CD4-positive, alpha-beta memory T cell (primary cell): ENCODE measurements around the gene XG. TPM values are rescaled to one million over a fixed set of nuclear protein-coding genes. Genes with fewer than 3 reads are reported as not detected.
A peak's percentile ranks its signal among the peaks of the same experiment; 100 is the strongest.

Experiments used
- CTCF ChIA-PET: fragments of 350-600 bp; sonication (Branson Sonifier 250); formaldehyde crosslinking; loops from one replicate; lab custom pipeline; 2021; ENCODE audit warnings: inconsistent platforms; ENCODE audit not compliant: partially characterized antibody; lab: Charles Lee
- POLR2A ChIA-PET: fragments of 350-600 bp; sonication (Branson Sonifier 250); formaldehyde crosslinking; loops from one replicate; lab custom pipeline; 2021; ENCODE audit not compliant: partially characterized antibody; lab: Charles Lee
- DNase-seq, 5 donors: peaks; one replicate each; pipeline versions ENCODE4 v3.0.0 to v3.0.0-alpha.2; 2020 to 2022; ENCODE audit warnings: mixed read lengths in 1 of 5
- H3K27ac ChIP-seq: one replicate; pipeline ENCODE4 v1.7.0; 2013; ENCODE audit warnings: low read depth, low read length
- H3K27me3 ChIP-seq: 2 replicates; pipeline ENCODE4 v1.7.0; 2013; ENCODE audit warnings: mild to moderate bottlenecking, low read length, moderate library complexity; ENCODE audit not compliant: insufficient read depth
- H3K36me3 ChIP-seq: 2 replicates; pipeline ENCODE4 v1.7.0; 2013; ENCODE audit warnings: mild to moderate bottlenecking, low read length, moderate library complexity; ENCODE audit not compliant: insufficient read depth
- H3K4me1 ChIP-seq: 2 replicates; pipeline ENCODE4 v1.7.0; 2013; ENCODE audit warnings: mild to moderate bottlenecking, low read length, moderate library complexity; ENCODE audit not compliant: insufficient read depth
- H3K4me3 ChIP-seq, 2 donors: one replicate each; pipeline ENCODE4 v1.7.0; 2013; ENCODE audit warnings: low read length in 2 of 2, mild to moderate bottlenecking in 1 of 2
- H3K9me3 ChIP-seq, 2 donors: one replicate each; pipeline ENCODE4 v1.7.0; 2013; ENCODE audit warnings: low read length in 2 of 2, control low read depth in 1 of 2; ENCODE audit not compliant: control insufficient read depth in 1 of 2
- H3K27ac Mint-ChIP-seq, 7 donors: one replicate each; pipeline ENCODE4 v1.8.0; 2020 to 2021; ENCODE audit warnings: mixed read lengths in 7 of 7, mild to moderate bottlenecking in 6 of 7, inconsistent platforms in 3 of 7, moderate library complexity in 3 of 7
- H3K27me3 Mint-ChIP-seq, 2 donors: one replicate each; pipeline ENCODE4 v1.8.0; 2020 to 2021; ENCODE audit warnings: mixed read lengths in 2 of 2
- H3K36me3 Mint-ChIP-seq, 2 donors: one replicate each; pipeline ENCODE4 v1.8.0; 2020 to 2021; ENCODE audit warnings: mixed read lengths in 2 of 2, inconsistent platforms in 1 of 2, mild to moderate bottlenecking in 1 of 2
- H3K4me1 Mint-ChIP-seq, 4 donors: one replicate each; pipeline ENCODE4 v1.8.0; 2020 to 2021; ENCODE audit warnings: mixed read lengths in 4 of 4, mild to moderate bottlenecking in 1 of 4
- H3K4me3 Mint-ChIP-seq, 8 donors: one replicate each; pipeline ENCODE4 v1.8.0; 2020 to 2021; ENCODE audit warnings: mixed read lengths in 8 of 8, mild to moderate bottlenecking in 7 of 8, moderate library complexity in 6 of 8, inconsistent platforms in 3 of 8
- H3K9me3 Mint-ChIP-seq, 8 donors: one replicate each; pipeline ENCODE4 v1.8.0; 2020 to 2021; ENCODE audit warnings: mixed read lengths in 8 of 8, mild to moderate bottlenecking in 5 of 8, inconsistent platforms in 3 of 8, moderate library complexity in 1 of 8
- intact Hi-C: fragments of 100-400 bp; cut with micrococcal nuclease; formaldehyde crosslinking; loops from one replicate; pipeline ENCODE4 v1.15.1; 2023
- polyA plus RNA-seq, 2 donors: library from polyadenylated mRNA; unstranded; fragments of 300-500 nt; fragmentation: Illumina TruSeq; gene quantifications; one replicate each; pipeline ENCODE4 v1.2.3, GENCODE V29; 2021
- total RNA-seq, 2 experiments: library from RNA; stranded (reverse); gene quantifications; one replicate each; pipeline ENCODE4 v1.2.3, GENCODE V29; 2021

Gene XG
- total and polyA plus RNA-seq, 4 experiments from 2014 or later = 0.32 TPM; not detected in 3

DNA sequence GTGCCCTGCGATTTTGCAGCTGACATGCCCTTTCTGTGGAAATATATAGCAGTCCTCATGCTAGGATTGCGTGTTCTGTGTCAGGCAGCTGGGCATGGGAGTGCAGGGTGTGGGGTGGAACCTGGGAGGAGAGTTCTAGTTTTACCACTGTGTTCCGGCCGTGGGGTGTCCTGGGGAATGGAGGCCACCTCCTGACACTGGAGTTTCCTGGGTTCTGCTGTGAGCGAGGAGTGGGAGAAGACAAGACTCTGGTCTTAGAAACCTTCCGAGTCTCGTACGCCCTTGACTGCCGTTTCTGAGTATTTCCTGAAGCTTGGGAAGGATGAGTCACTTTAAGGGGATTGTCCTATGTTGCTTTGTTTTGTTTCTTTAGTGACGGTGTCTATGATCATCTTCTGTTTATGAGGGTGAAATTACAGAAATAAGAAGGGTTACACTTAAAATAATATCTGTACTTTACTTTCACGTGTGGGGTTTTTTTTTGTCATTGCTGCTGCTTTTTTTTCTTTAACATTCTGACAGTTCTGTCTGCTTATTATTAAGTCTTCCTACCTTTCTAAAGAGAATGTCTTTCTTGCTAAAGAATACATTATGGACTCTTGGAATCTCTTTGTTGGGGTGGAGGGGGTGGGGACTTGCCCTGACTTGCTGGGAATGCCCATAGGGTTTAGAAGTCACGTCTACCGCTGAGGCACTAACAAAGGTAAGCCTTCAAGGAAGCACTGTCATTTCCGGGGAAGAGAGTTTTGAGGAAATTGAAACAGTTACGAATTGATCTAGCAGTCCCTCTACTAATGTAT lies 41.6 kb upstream of the XG start:
- ChIA-PET POLR2A (no interaction called here), CTCF (no interaction called here)
- Histone ChIP-seq H3K36me3 (peaks cover 20% of the 10 kb centered on the region), H3K27ac (peak overlapping the region; percentile 48), H3K4me3 (peak overlapping the region; percentile 7 to 17), H3K9me3 (no peaks in the 10 kb centered on the region), H3K27me3 (no peaks in the 10 kb centered on the region), H3K4me1 (peaks cover 77% of the 10 kb centered on the region)
- Mint-ChIP-seq H3K36me3 (peaks cover 13 to 47% of the 10 kb centered on the region in 2 donors), H3K27me3 (no peaks in the 10 kb centered on the region), H3K9me3 (peaks cover 0 to 2% (median 0%) of the 10 kb centered on the region in 8 donors), H3K27ac (peak overlapping the region; percentile 88 to 95 (median 90)), H3K4me1 (peaks cover 54 to 60% (median 57%) of the 10 kb centered on the region in 4 donors), H3K4me3 (peak overlapping the region; percentile 72 to 87 (median 82))
- peak in 3 of 5 donors; percentile 16 to 78 (median 41) for DNase-seq
- intact Hi-C loops = loop anchor here (1.0 kb wide), 1 partner anchor 14 kb away; no protein-coding TSS in a partner anchor

DNA sequence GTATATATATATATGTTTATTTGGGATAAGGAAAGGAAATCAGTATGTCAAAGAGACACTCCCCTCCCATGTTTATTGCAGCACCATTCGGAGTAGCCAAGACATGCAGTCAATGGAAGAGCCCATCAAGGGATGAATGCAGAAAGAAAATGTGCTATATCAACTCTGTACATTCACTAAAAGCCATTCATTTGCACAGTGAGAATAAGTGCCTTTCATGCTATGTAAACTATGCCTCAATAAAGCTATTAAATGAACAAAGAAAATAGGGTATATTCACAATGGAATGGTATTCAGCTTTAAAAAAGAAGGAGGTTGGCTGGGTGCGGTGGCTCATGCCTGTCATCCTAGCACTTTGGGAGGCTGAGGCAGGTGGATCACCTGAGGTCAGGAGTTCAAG lies 40.4 kb upstream of the XG start:
- Mint-ChIP-seq H3K36me3 (peaks cover 19 to 52% of the 10 kb centered on the region in 2 donors), H3K4me1 (peaks cover 46 to 57% (median 53%) of the 10 kb centered on the region in 4 donors), H3K9me3 (peaks cover 0 to 2% (median 0%) of the 10 kb centered on the region in 8 donors), H3K27me3 (no peaks in the 10 kb centered on the region), H3K27ac (peak overlapping the region in 2 of 7 donors; percentile 32 to 37), H3K4me3 (no peak overlapping the region)
- CTCF ChIA-PET = no interaction called here
- H3K4me1 ChIP-seq = peaks cover 70% of the 10 kb centered on the region
- POLR2A ChIA-PET = no interaction called here
- intact Hi-C loops = no loop called here
- H3K36me3 ChIP-seq = peaks cover 26% of the 10 kb centered on the region
- H3K9me3 ChIP-seq = no peaks in the 10 kb centered on the region
- no peak for DNase-seq
- no peak overlapping the region for H3K4me3 ChIP-seq
- no peaks in the 10 kb centered on the region for H3K27me3 ChIP-seq
- no peak overlapping the region for H3K27ac ChIP-seq

DNA sequence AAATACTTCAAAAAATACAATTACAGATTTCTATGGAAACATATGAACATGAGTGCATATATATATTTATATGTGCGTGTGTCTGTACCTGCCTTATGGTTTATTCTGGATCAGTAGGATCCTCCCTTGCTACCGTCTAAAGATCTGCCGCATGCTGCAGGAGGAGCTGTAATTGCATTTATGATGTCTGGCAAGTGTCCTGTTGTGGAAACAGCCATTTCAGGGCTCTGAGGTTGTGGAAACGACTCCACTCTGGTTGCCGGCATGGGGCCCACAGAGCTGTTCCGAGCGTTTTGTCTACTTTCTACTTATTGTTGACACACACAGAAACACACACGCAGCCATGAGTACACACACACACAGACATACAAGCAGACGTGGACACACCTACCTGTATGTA lies 39.4 kb upstream of the XG start:
- Histone ChIP-seq H3K27ac (no peak overlapping the region), H3K9me3 (no peaks in the 10 kb centered on the region), H3K36me3 (peaks cover 32% of the 10 kb centered on the region), H3K4me1 (peaks cover 61% of the 10 kb centered on the region), H3K4me3 (no peak overlapping the region), H3K27me3 (no peaks in the 10 kb centered on the region)
- DNase-seq = no peak
- Mint-ChIP-seq H3K4me1 (peaks cover 40 to 55% (median 52%) of the 10 kb centered on the region in 4 donors), H3K4me3 (no peak overlapping the region), H3K9me3 (peaks cover 0 to 2% (median 0%) of the 10 kb centered on the region in 8 donors), H3K27me3 (no peaks in the 10 kb centered on the region), H3K36me3 (peaks cover 25 to 56% of the 10 kb centered on the region in 2 donors), H3K27ac (peak overlapping the region in 2 of 7 donors; percentile 20 to 32)
- ChIA-PET CTCF (no interaction called here), POLR2A (no interaction called here)
- intact Hi-C loops = no loop called here

DNA sequence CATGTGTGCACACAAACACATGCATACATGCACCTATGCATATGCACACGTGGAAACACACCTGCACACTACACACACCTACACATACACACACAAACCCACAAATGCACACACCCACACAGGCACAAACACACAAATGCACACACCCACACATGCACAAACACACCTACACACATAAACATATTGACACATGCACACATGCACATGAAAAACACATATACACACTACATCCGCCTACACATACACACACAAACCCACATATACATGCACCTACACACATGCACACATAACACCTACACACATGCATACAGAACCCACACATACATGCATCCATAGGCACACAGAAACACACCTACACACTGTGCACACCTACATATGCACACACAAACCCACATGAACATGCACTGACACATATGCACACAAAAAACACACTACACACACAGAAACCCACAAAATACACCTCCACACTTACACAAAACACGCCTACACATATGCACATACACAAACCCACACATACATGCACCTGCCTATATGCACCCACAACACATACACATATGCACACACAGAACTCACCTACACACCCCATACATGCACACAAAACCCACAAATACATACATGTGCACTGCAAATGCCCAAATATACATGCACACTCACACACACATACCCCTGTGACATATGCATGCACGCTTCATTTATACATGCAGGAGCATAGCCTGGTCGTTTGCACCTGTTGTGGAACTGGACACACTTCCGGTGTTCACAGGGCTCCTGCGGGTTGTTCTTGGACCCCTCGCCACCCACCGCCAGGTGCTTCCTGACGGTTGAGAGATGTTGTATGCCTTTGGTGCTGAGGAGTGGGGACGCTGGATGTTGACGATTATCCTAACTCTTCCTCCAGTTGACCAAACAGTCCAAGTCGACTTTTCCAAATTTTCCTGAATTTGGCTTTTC lies 38.7 kb upstream of the XG start:
- H3K27me3 Mint-ChIP-seq = no peaks in the 10 kb centered on the region
- no peak for DNase-seq
- peaks cover 35 to 48% (median 47%) of the 10 kb centered on the region in 4 donors for H3K4me1 Mint-ChIP-seq
- H3K27ac Mint-ChIP-seq = no peak overlapping the region
- Histone ChIP-seq H3K4me3 (no peak overlapping the region), H3K4me1 (peaks cover 53% of the 10 kb centered on the region), H3K27me3 (no peaks in the 10 kb centered on the region), H3K27ac (no peak overlapping the region), H3K9me3 (no peaks in the 10 kb centered on the region), H3K36me3 (peaks cover 39% of the 10 kb centered on the region)
- ChIA-PET CTCF (no interaction called here), POLR2A (no interaction called here)
- intact Hi-C loops = no loop called here
- peaks cover 31 to 57% of the 10 kb centered on the region in 2 donors for H3K36me3 Mint-ChIP-seq
- peaks cover 0 to under 1% (median 0%) of the 10 kb centered on the region in 8 donors for H3K9me3 Mint-ChIP-seq
- no peak overlapping the region for H3K4me3 Mint-ChIP-seq

DNA sequence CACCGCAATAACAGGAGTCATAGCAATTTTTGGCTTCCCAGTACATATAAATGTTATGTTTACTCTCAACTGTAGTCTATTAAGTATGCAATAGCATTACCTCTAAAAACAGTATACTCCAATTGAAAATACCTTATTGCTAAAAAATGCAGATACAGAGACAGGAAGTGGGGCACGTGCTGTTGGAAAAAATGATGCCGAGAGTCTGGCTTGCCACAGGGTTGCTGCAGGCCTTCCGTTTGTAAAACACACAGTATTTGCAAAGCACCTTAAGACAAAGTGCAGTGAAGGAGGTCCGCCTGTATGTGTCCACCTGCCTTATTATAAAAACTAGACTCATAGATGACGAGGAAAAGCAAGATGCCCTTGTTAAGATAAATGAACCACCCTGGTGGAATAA lies 37.3 kb upstream of the XG start:
- Mint-ChIP-seq H3K36me3 (peaks cover 42 to 65% of the 10 kb centered on the region in 2 donors), H3K27me3 (no peaks in the 10 kb centered on the region), H3K9me3 (no peaks in the 10 kb centered on the region), H3K27ac (peak overlapping the region in 1 of 7 donors; percentile 80), H3K4me1 (peaks cover 21 to 35% (median 34%) of the 10 kb centered on the region in 4 donors), H3K4me3 (peak overlapping the region in 2 of 8 donors; percentile 8 to 22)
- no peaks in the 10 kb centered on the region for H3K27me3 ChIP-seq
- CTCF ChIA-PET = no interaction called here
- no peak overlapping the region for H3K4me3 ChIP-seq
- DNase-seq = peak in 1 of 5 donors; percentile 66
- H3K36me3 ChIP-seq = peaks cover 52% of the 10 kb centered on the region
- intact Hi-C loops = no loop called here
- H3K9me3 ChIP-seq = no peaks in the 10 kb centered on the region
- H3K27ac ChIP-seq = no peak overlapping the region
- H3K4me1 ChIP-seq = peaks cover 39% of the 10 kb centered on the region
- POLR2A ChIA-PET = no interaction called here

DNA sequence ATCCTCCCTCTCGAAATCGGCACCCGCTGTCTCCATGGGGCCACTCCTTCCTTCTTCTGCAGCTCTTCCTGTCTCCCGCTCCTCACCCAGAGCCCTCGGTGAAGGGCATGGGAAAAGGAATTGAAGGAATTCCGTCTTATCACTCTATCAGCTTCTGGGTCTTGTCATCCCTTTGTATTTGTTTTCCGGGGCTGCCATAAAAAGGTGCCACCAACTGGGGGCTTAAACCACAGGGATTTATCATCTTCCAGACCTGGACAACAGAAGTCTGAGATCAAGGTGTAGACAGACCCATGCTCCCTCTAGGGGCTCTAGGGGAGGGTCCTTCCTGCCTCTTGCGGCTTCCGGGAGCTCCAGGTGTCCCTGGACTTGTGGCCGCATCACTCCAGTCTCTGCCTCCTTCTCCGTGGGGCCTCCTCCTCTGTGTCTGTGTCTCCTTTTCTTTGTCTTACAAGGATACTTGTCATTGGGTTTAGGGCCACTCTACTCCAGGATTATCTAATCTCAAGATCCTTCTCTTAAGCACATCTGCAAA lies 36.7 kb upstream of the XG start:
- CTCF ChIA-PET = no interaction called here

More for the DNA sequence above, 36.7 kb upstream of the XG start:
- no peak overlapping the region for H3K27ac ChIP-seq
- H3K36me3 Mint-ChIP-seq = peaks cover 48 to 70% of the 10 kb centered on the region in 2 donors
- peaks cover 33% of the 10 kb centered on the region for H3K4me1 ChIP-seq
- intact Hi-C loops = no loop called here
- H3K27ac Mint-ChIP-seq = peak overlapping the region in 2 of 7 donors; percentile 22 to 59
- POLR2A ChIA-PET = no interaction called here
- no peak overlapping the region for H3K4me3 ChIP-seq
- H3K27me3 Mint-ChIP-seq = no peaks in the 10 kb centered on the region
- H3K4me3 Mint-ChIP-seq = peak overlapping the region in 1 of 8 donors; percentile 34
- DNase-seq = no peak
- no peaks in the 10 kb centered on the region for H3K9me3 ChIP-seq
- H3K4me1 Mint-ChIP-seq = peaks cover 15 to 30% (median 28%) of the 10 kb centered on the region in 4 donors
- H3K9me3 Mint-ChIP-seq = no peaks in the 10 kb centered on the region
- H3K27me3 ChIP-seq = no peaks in the 10 kb centered on the region
- peaks cover 56% of the 10 kb centered on the region for H3K36me3 ChIP-seq
